Measurements from ENCODE around the gene RNF8. TPM values are rescaled to one million over a fixed set of nuclear protein-coding genes. Genes with fewer than 3 reads are reported as not detected.
"Not testable (repeated sequence)": the region's sequence is repeated elsewhere in the genome, so short reads cannot be mapped to it uniquely, and the experiment has no call there.

Gene RNF8
- total RNA-seq (16.9 TPM), polyA plus RNA-seq (12.5 TPM)
- long read RNA-seq, donor 1: 0 reads
- long read RNA-seq, donor 2: 0 reads
- long read RNA-seq, donor 3, partial matches to known transcripts: 0 of 1 reads
- long read RNA-seq, donor 3, other reads (novel, unspliced or antisense): 0 of 1 reads
- long read RNA-seq, donor 4: 0 reads
- long read RNA-seq, donor 5, full-length matches to known transcripts: 4 of 4 reads
- long read RNA-seq, donor 5, partial matches to known transcripts: 0 of 4 reads
- long read RNA-seq, donor 5, other reads (novel, unspliced or antisense): 0 of 4 reads
- long read RNA-seq, donor 6, full-length matches to known transcripts: 4 of 4 reads
- long read RNA-seq, donor 6, partial matches to known transcripts: 0 of 4 reads
- long read RNA-seq, donor 6, other reads (novel, unspliced or antisense): 0 of 4 reads
- long read RNA-seq, donor 7, full-length matches to known transcripts: 1 of 1 reads
- long read RNA-seq, donor 7, partial matches to known transcripts: 0 of 1 reads
- long read RNA-seq, donor 7, other reads (novel, unspliced or antisense): 0 of 1 reads
- long read RNA-seq, donor 8: 0 reads
- long read RNA-seq, donor 9, partial matches to known transcripts: 6 of 7 reads
- long read RNA-seq, donor 9, other reads (novel, unspliced or antisense): 0 of 7 reads
- long read RNA-seq, donor 10: 0 reads

GRCh38 chr6:37353761-37354525 is at the start of gene RNF8:
Gene RNF8, plus strand, starts transcription at chr6:37353983. Its CDS starts 182 bp downstream, at chr6:37354165.
- peak within 1 kb of the TSS; percentile 89 to 94 for H3K4me3 ChIP-seq (ENCODE audit: low read length in 2 of 2)
- under 1% methylated on average over 54 of the region's 54 CpGs for WGBS
- H3K36me3 ChIP-seq (ENCODE audit: control insufficient read depth in 2 of 2, insufficient read depth in 2 of 2, low read length in 1 of 2): no peaks in the 10 kb centered on the region
- DNase-seq (ENCODE audit: low read depth in 6 of 9, low spot score in 9 of 9): peak; percentile 42 to 88 (median 66)
- H3K4me1 ChIP-seq (ENCODE audit: control insufficient read depth in 2 of 2, insufficient read depth in 2 of 2, low read length in 2 of 2): peaks cover 4 to 5% of the 10 kb centered on the region in 2 donors
- peaks cover 0 to 9% of the 10 kb centered on the region in 2 donors for H3K27me3 ChIP-seq (ENCODE audit: control insufficient read depth in 2 of 2, insufficient read depth in 1 of 2, low read length in 1 of 2)
- no peaks in the 10 kb centered on the region for H3K9me3 ChIP-seq (ENCODE audit: control insufficient read depth in 2 of 2, insufficient read depth in 1 of 2, low read length in 1 of 2)
- peak within 1 kb of the TSS in 1 of 2 donors; percentile 74 for H3K27ac ChIP-seq (ENCODE audit: low read depth in 1 of 2, low read length in 1 of 2)

- H3K4me1 ChIP-seq (ENCODE audit: control insufficient read depth in 2 of 2, insufficient read depth in 2 of 2, low read length in 2 of 2): peaks cover 21 to 36% of the 10 kb centered on the region in 2 donors
- no peak for DNase-seq (ENCODE audit: low read depth in 6 of 9, low spot score in 9 of 9)
- H3K27ac ChIP-seq (ENCODE audit: low read depth in 1 of 2, low read length in 1 of 2): no peak overlapping the region
- no peaks in the 10 kb centered on the region for H3K27me3 ChIP-seq (ENCODE audit: control insufficient read depth in 2 of 2, insufficient read depth in 1 of 2, low read length in 1 of 2)
- 97% methylated on average over 7 of the region's 7 CpGs for WGBS
- H3K9me3 ChIP-seq (ENCODE audit: control insufficient read depth in 2 of 2, insufficient read depth in 1 of 2, low read length in 1 of 2): no peaks in the 10 kb centered on the region
- peaks cover 24 to 32% of the 10 kb centered on the region in 2 donors for H3K36me3 ChIP-seq (ENCODE audit: control insufficient read depth in 2 of 2, insufficient read depth in 2 of 2, low read length in 1 of 2)
- no peak overlapping the region for H3K4me3 ChIP-seq (ENCODE audit: low read length in 2 of 2)
Measured at GRCh38 chr6:37304766-37305165, 49.0 kb upstream of the RNF8 start.

GRCh38 chr6:37305841-37306425 is 47.9 kb upstream of the RNF8 start:
- DNase-seq (ENCODE audit: low read depth in 6 of 9, low spot score in 9 of 9): no peak
- H3K36me3 ChIP-seq (ENCODE audit: control insufficient read depth in 2 of 2, insufficient read depth in 2 of 2, low read length in 1 of 2): peaks cover 24 to 32% of the 10 kb centered on the region in 2 donors
- H3K27ac ChIP-seq (ENCODE audit: low read depth in 1 of 2, low read length in 1 of 2): no peak overlapping the region
- WGBS: 96% methylated on average over 4 of the region's 4 CpGs
- H3K27me3 ChIP-seq (ENCODE audit: control insufficient read depth in 2 of 2, insufficient read depth in 1 of 2, low read length in 1 of 2): no peaks in the 10 kb centered on the region
- H3K4me1 ChIP-seq (ENCODE audit: control insufficient read depth in 2 of 2, insufficient read depth in 2 of 2, low read length in 2 of 2): peaks cover 21 to 39% of the 10 kb centered on the region in 2 donors
- H3K4me3 ChIP-seq (ENCODE audit: low read length in 2 of 2): no peak overlapping the region
- H3K9me3 ChIP-seq (ENCODE audit: control insufficient read depth in 2 of 2, insufficient read depth in 1 of 2, low read length in 1 of 2): no peaks in the 10 kb centered on the region

GRCh38 chr6:37306624-37307222 is 47.1 kb upstream of the RNF8 start:
- 99% methylated on average over 4 of the region's 4 CpGs for WGBS
- no peak overlapping the region for H3K4me3 ChIP-seq (ENCODE audit: low read length in 2 of 2)
- H3K27me3 ChIP-seq (ENCODE audit: control insufficient read depth in 2 of 2, insufficient read depth in 1 of 2, low read length in 1 of 2): no peaks in the 10 kb centered on the region
- peaks cover 23 to 44% of the 10 kb centered on the region in 2 donors for H3K4me1 ChIP-seq (ENCODE audit: control insufficient read depth in 2 of 2, insufficient read depth in 2 of 2, low read length in 2 of 2)
- H3K9me3 ChIP-seq (ENCODE audit: control insufficient read depth in 2 of 2, insufficient read depth in 1 of 2, low read length in 1 of 2): no peaks in the 10 kb centered on the region
- H3K36me3 ChIP-seq (ENCODE audit: control insufficient read depth in 2 of 2, insufficient read depth in 2 of 2, low read length in 1 of 2): peaks cover 24 to 29% of the 10 kb centered on the region in 2 donors
- H3K27ac ChIP-seq (ENCODE audit: low read depth in 1 of 2, low read length in 1 of 2): no peak overlapping the region
- no peak for DNase-seq (ENCODE audit: low read depth in 6 of 9, low spot score in 9 of 9)

GRCh38 chr6:37307484-37307883 is 46.3 kb upstream of the RNF8 start:
- H3K4me1 ChIP-seq (ENCODE audit: control insufficient read depth in 2 of 2, insufficient read depth in 2 of 2, low read length in 2 of 2): peaks cover 16 to 39% of the 10 kb centered on the region in 2 donors
- DNase-seq (ENCODE audit: low read depth in 6 of 9, low spot score in 9 of 9); H3K4me3 ChIP-seq (ENCODE audit: low read length in 2 of 2); H3K9me3 ChIP-seq (ENCODE audit: control insufficient read depth in 2 of 2, insufficient read depth in 1 of 2, low read length in 1 of 2); H3K27me3 ChIP-seq (ENCODE audit: control insufficient read depth in 2 of 2, insufficient read depth in 1 of 2, low read length in 1 of 2): not testable (repeated sequence)
- H3K27ac ChIP-seq (ENCODE audit: low read depth in 1 of 2, low read length in 1 of 2): peak overlapping the region in 1 of 2 donors; percentile 48
- WGBS: 97% methylated on average over 10 of the region's 10 CpGs
- H3K36me3 ChIP-seq (ENCODE audit: control insufficient read depth in 2 of 2, insufficient read depth in 2 of 2, low read length in 1 of 2): peaks cover 24 to 29% of the 10 kb centered on the region in 2 donors

GRCh38 chr6:37308069-37308815 is 45.5 kb upstream of the RNF8 start:
- Histone ChIP-seq H3K4me1 (ENCODE audit: control insufficient read depth in 2 of 2, insufficient read depth in 2 of 2, low read length in 2 of 2) (peaks cover 9 to 31% of the 10 kb centered on the region in 2 donors), H3K36me3 (ENCODE audit: control insufficient read depth in 2 of 2, insufficient read depth in 2 of 2, low read length in 1 of 2) (peaks cover 24 to 29% of the 10 kb centered on the region in 2 donors), H3K4me3 (ENCODE audit: low read length in 2 of 2) (no peak overlapping the region), H3K27ac (ENCODE audit: low read depth in 1 of 2, low read length in 1 of 2) (peak overlapping the region; percentile 15 to 58), H3K27me3 (ENCODE audit: control insufficient read depth in 2 of 2, insufficient read depth in 1 of 2, low read length in 1 of 2) (no peaks in the 10 kb centered on the region), H3K9me3 (ENCODE audit: control insufficient read depth in 2 of 2, insufficient read depth in 1 of 2, low read length in 1 of 2) (no peaks in the 10 kb centered on the region)
- DNase-seq (ENCODE audit: low read depth in 6 of 9, low spot score in 9 of 9): no peak
- 94% methylated on average over 5 of the region's 5 CpGs for WGBS

GRCh38 chr6:37309046-37309445 is 44.7 kb upstream of the RNF8 start:
- no peak overlapping the region for H3K4me3 ChIP-seq (ENCODE audit: low read length in 2 of 2)
- no peaks in the 10 kb centered on the region for H3K9me3 ChIP-seq (ENCODE audit: control insufficient read depth in 2 of 2, insufficient read depth in 1 of 2, low read length in 1 of 2)
- H3K27me3 ChIP-seq (ENCODE audit: control insufficient read depth in 2 of 2, insufficient read depth in 1 of 2, low read length in 1 of 2): no peaks in the 10 kb centered on the region
- H3K36me3 ChIP-seq (ENCODE audit: control insufficient read depth in 2 of 2, insufficient read depth in 2 of 2, low read length in 1 of 2): peaks cover 29 to 37% of the 10 kb centered on the region in 2 donors
- no peak overlapping the region for H3K27ac ChIP-seq (ENCODE audit: low read depth in 1 of 2, low read length in 1 of 2)
- WGBS: 98% methylated on average over 1 of the region's 1 CpG
- no peak for DNase-seq (ENCODE audit: low read depth in 6 of 9, low spot score in 9 of 9)
- peaks cover 6 to 25% of the 10 kb centered on the region in 2 donors for H3K4me1 ChIP-seq (ENCODE audit: control insufficient read depth in 2 of 2, insufficient read depth in 2 of 2, low read length in 2 of 2)

GRCh38 chr6:37309692-37310091 is 44.1 kb upstream of the RNF8 start:
- Histone ChIP-seq H3K9me3 (ENCODE audit: control insufficient read depth in 2 of 2, insufficient read depth in 1 of 2, low read length in 1 of 2) (no peaks in the 10 kb centered on the region), H3K4me3 (ENCODE audit: low read length in 2 of 2) (no peak overlapping the region), H3K27ac (ENCODE audit: low read depth in 1 of 2, low read length in 1 of 2) (no peak overlapping the region), H3K36me3 (ENCODE audit: control insufficient read depth in 2 of 2, insufficient read depth in 2 of 2, low read length in 1 of 2) (peaks cover 33 to 43% of the 10 kb centered on the region in 2 donors), H3K4me1 (ENCODE audit: control insufficient read depth in 2 of 2, insufficient read depth in 2 of 2, low read length in 2 of 2) (peaks cover 6 to 30% of the 10 kb centered on the region in 2 donors), H3K27me3 (ENCODE audit: control insufficient read depth in 2 of 2, insufficient read depth in 1 of 2, low read length in 1 of 2) (no peaks in the 10 kb centered on the region)
- no peak for DNase-seq (ENCODE audit: low read depth in 6 of 9, low spot score in 9 of 9)
- WGBS: 66% methylated on average over 3 of the region's 3 CpGs

All from thymus (tissue), 14 donors.